CD4-positive, CD25-positive, alpha-beta regulatory T cell (primary cell): ENCODE results near the gene UNC80. TPM values are rescaled to one million over a fixed set of nuclear protein-coding genes. Genes with fewer than 3 reads are reported as not detected.

Source experiments
- ATAC-seq, 2 donors: fragments of 150-1000 bp; cut with Tn5 transposase; one replicate each; pipeline ENCODE4 v1.10.0; 2021; ENCODE audit warnings: low read depth in 2 of 2, moderate number of reproducible peaks in 2 of 2, moderate library complexity in 1 of 2
- DNase-seq, 3 donors: peaks; one replicate each; pipeline versions ENCODE4 v3.0.0 to v3.0.0-alpha.2; 2012 to 2022; ENCODE audit warnings: mixed read lengths in 1 of 3
- H3K27ac ChIP-seq: one replicate; pipeline ENCODE4 v1.7.0; 2013; ENCODE audit warnings: mild to moderate bottlenecking, low read length; ENCODE audit not compliant: insufficient read depth, poor library complexity, severe bottlenecking
- H3K27me3 ChIP-seq: one replicate; pipeline ENCODE4 v1.7.0; 2013; ENCODE audit warnings: low read length; ENCODE audit not compliant: control insufficient read depth, insufficient read depth
- H3K36me3 ChIP-seq: one replicate; pipeline ENCODE4 v1.7.0; 2013; ENCODE audit warnings: mild to moderate bottlenecking, low read length, moderate library complexity; ENCODE audit not compliant: control insufficient read depth, insufficient read depth
- H3K4me1 ChIP-seq: 2 replicates; pipeline ENCODE4 v1.7.0; 2013; ENCODE audit warnings: mild to moderate bottlenecking, low read length; ENCODE audit not compliant: insufficient read depth, control insufficient read depth, poor library complexity, severe bottlenecking
- H3K4me3 ChIP-seq: one replicate; pipeline ENCODE4 v1.7.0; 2013; ENCODE audit warnings: low read depth, mild to moderate bottlenecking, low read length, moderate library complexity
- H3K9me3 ChIP-seq, 2 experiments: 1 replicate in 1 of 2; 2 replicates in 1 of 2; pipeline ENCODE4 v1.7.0; 2013; ENCODE audit warnings: low read length in 2 of 2, mild to moderate bottlenecking in 1 of 2, moderate library complexity in 1 of 2; ENCODE audit not compliant: control insufficient read depth in 2 of 2
- H3K27ac Mint-ChIP-seq, 3 donors: one replicate each; pipeline ENCODE4 v1.8.0; 2020 to 2022; ENCODE audit warnings: mild to moderate bottlenecking in 3 of 3, mixed read lengths in 3 of 3, moderate library complexity in 2 of 3
- H3K27me3 Mint-ChIP-seq: one replicate; pipeline ENCODE4 v1.8.0; 2022; ENCODE audit warnings: mild to moderate bottlenecking, mixed read lengths
- H3K36me3 Mint-ChIP-seq: one replicate; pipeline ENCODE4 v1.8.0; 2020; ENCODE audit warnings: mixed read lengths
- H3K4me1 Mint-ChIP-seq, 4 donors: one replicate each; pipeline ENCODE4 v1.8.0; 2020 to 2022; ENCODE audit warnings: mixed read lengths in 4 of 4, mild to moderate bottlenecking in 1 of 4
- H3K4me3 Mint-ChIP-seq, 4 donors: one replicate each; pipeline ENCODE4 v1.8.0; 2020 to 2022; ENCODE audit warnings: mild to moderate bottlenecking in 4 of 4, mixed read lengths in 4 of 4, moderate library complexity in 3 of 4
- H3K9me3 Mint-ChIP-seq, 7 donors: one replicate each; pipeline ENCODE4 v1.8.0; 2020 to 2022; ENCODE audit warnings: mixed read lengths in 7 of 7, mild to moderate bottlenecking in 3 of 7, moderate library complexity in 2 of 7
- polyA plus RNA-seq, 4 donors: library from polyadenylated mRNA; unstranded; fragments of 300-500 nt; fragmentation: Illumina TruSeq; gene quantifications; one replicate each; pipeline ENCODE4 v1.2.3, GENCODE V29; 2021
- total RNA-seq: library from RNA; stranded (reverse); gene quantifications from one replicate; pipeline ENCODE4 v1.2.3, GENCODE V29; 2022

The UNC80 gene
- total and polyA plus RNA-seq, 5 donors from 2014 or later: not detected

GRCh38 chr2:209993968-209994367, 222.3 kb downstream of the UNC80 start:
- no peak overlapping the region for H3K4me3 ChIP-seq
- no peaks in the 10 kb centered on the region for H3K36me3 ChIP-seq
- peaks cover 0 to 7% (median 0%) of the 10 kb centered on the region in 4 donors for H3K4me1 Mint-ChIP-seq
- H3K9me3 ChIP-seq: no peaks in the 10 kb centered on the region
- ATAC-seq: no peak
- DNase-seq: no peak
- no peaks in the 10 kb centered on the region for H3K4me1 ChIP-seq
- H3K36me3 Mint-ChIP-seq: no peaks in the 10 kb centered on the region
- H3K4me3 Mint-ChIP-seq: no peak overlapping the region
- H3K9me3 Mint-ChIP-seq: no peaks in the 10 kb centered on the region
- peaks cover 34% of the 10 kb centered on the region for H3K27me3 Mint-ChIP-seq
- H3K27me3 ChIP-seq: peaks cover 18% of the 10 kb centered on the region
- no peak overlapping the region for H3K27ac ChIP-seq
- H3K27ac Mint-ChIP-seq: no peak overlapping the region

GRCh38 chr2:209998596-209998995, 227.0 kb downstream of the UNC80 start:
- no peak overlapping the region for H3K27ac ChIP-seq
- ATAC-seq (no peak), DNase-seq (no peak)
- H3K9me3 ChIP-seq: no peaks in the 10 kb centered on the region
- no peak overlapping the region for H3K4me3 ChIP-seq
- peaks cover 12% of the 10 kb centered on the region for H3K4me1 ChIP-seq
- H3K4me1 Mint-ChIP-seq: peaks cover 0 to 30% (median 15%) of the 10 kb centered on the region in 4 donors
- H3K27me3 Mint-ChIP-seq: peaks cover 18% of the 10 kb centered on the region
- no peaks in the 10 kb centered on the region for H3K9me3 Mint-ChIP-seq
- H3K36me3 ChIP-seq: no peaks in the 10 kb centered on the region
- no peak overlapping the region for H3K27ac Mint-ChIP-seq
- H3K4me3 Mint-ChIP-seq: no peak overlapping the region
- peaks cover 1% of the 10 kb centered on the region for H3K27me3 ChIP-seq
- H3K36me3 Mint-ChIP-seq: no peaks in the 10 kb centered on the region

- Histone ChIP-seq H3K27ac (no peak overlapping the region), H3K36me3 (peaks cover 8% of the 10 kb centered on the region), H3K9me3 (no peaks in the 10 kb centered on the region), H3K27me3 (peaks cover 1% of the 10 kb centered on the region), H3K4me3 (no peak overlapping the region), H3K4me1 (peaks cover 32% of the 10 kb centered on the region)
- Mint-ChIP-seq H3K36me3 (no peaks in the 10 kb centered on the region), H3K4me1 (peaks cover 0 to 48% (median 34%) of the 10 kb centered on the region in 4 donors), H3K27me3 (peaks cover 13% of the 10 kb centered on the region), H3K9me3 (no peaks in the 10 kb centered on the region), H3K4me3 (no peak overlapping the region), H3K27ac (peak overlapping the region in 1 of 3 donors; percentile 12)
- DNase-seq (no peak), ATAC-seq (no peak)
Measured at GRCh38 chr2:210000464-210001324, 229.1 kb downstream of the UNC80 start.

GRCh38 chr2:210002158-210003157, 230.8 kb downstream of the UNC80 start, which contains the start of gene RPE:
RPE (plus strand) TSS chr2:210002638; CDS start chr2:210002662, 24 bp downstream.
- H3K4me3 Mint-ChIP-seq: peak within 1 kb of the TSS; percentile 96 to 99 (median 97)
- peaks cover 33% of the 10 kb centered on the region for H3K4me1 ChIP-seq
- H3K36me3 ChIP-seq: peaks cover 11% of the 10 kb centered on the region

GRCh38 chr2:210003359-210003758, 231.7 kb downstream of the UNC80 start:
- H3K4me1 Mint-ChIP-seq: peaks cover 16 to 72% (median 58%) of the 10 kb centered on the region in 4 donors
- no peaks in the 10 kb centered on the region for H3K9me3 Mint-ChIP-seq
- peaks cover 33% of the 10 kb centered on the region for H3K4me1 ChIP-seq
- no peaks in the 10 kb centered on the region for H3K27me3 ChIP-seq
- peaks cover 14% of the 10 kb centered on the region for H3K36me3 Mint-ChIP-seq
- DNase-seq (no peak), ATAC-seq (no peak)
- peak overlapping the region; percentile 93 for H3K4me3 ChIP-seq
- H3K27ac ChIP-seq: peak overlapping the region; percentile 82
- peak overlapping the region; percentile 32 to 98 (median 86) for H3K27ac Mint-ChIP-seq
- H3K4me3 Mint-ChIP-seq: peak overlapping the region; percentile 96 to 99 (median 97)
- H3K36me3 ChIP-seq: peaks cover 16% of the 10 kb centered on the region
- peaks cover 9% of the 10 kb centered on the region for H3K27me3 Mint-ChIP-seq
- no peaks in the 10 kb centered on the region for H3K9me3 ChIP-seq

More at GRCh38 chr2:210002158-210003157, 230.8 kb downstream of the UNC80 start, which contains the start of gene RPE:
- Histone ChIP-seq H3K4me3 (peak within 1 kb of the TSS; percentile 93), H3K27me3 (no peaks in the 10 kb centered on the region), H3K27ac (peak within 1 kb of the TSS; percentile 82), H3K9me3 (no peaks in the 10 kb centered on the region)
- Mint-ChIP-seq H3K27me3 (peaks cover 9% of the 10 kb centered on the region), H3K9me3 (no peaks in the 10 kb centered on the region), H3K4me1 (peaks cover 10 to 65% (median 51%) of the 10 kb centered on the region in 4 donors), H3K36me3 (peaks cover 5% of the 10 kb centered on the region), H3K27ac (peak within 1 kb of the TSS; percentile 86 to 99 (median 98))
- ATAC-seq (peak; percentile 98 to 100), DNase-seq (peak; percentile 95 to 97 (median 96))

- H3K9me3 Mint-ChIP-seq: no peaks in the 10 kb centered on the region
- no peak overlapping the region for H3K27ac ChIP-seq
- no peak overlapping the region for H3K4me3 ChIP-seq
- DNase-seq (no peak), ATAC-seq (no peak)
- no peaks in the 10 kb centered on the region for H3K27me3 ChIP-seq
- peaks cover 9% of the 10 kb centered on the region for H3K27me3 Mint-ChIP-seq
- H3K36me3 Mint-ChIP-seq: peaks cover 15% of the 10 kb centered on the region
- no peak overlapping the region for H3K27ac Mint-ChIP-seq
- H3K4me1 Mint-ChIP-seq: peaks cover 18 to 77% (median 65%) of the 10 kb centered on the region in 4 donors
- H3K9me3 ChIP-seq: no peaks in the 10 kb centered on the region
- peaks cover 27% of the 10 kb centered on the region for H3K36me3 ChIP-seq
- H3K4me3 Mint-ChIP-seq: peak overlapping the region; percentile 53 to 96 (median 72)
- H3K4me1 ChIP-seq: peaks cover 33% of the 10 kb centered on the region
Measured at GRCh38 chr2:210004881-210005280, 233.2 kb downstream of the UNC80 start.

- Histone ChIP-seq H3K9me3 (no peaks in the 10 kb centered on the region), H3K4me3 (no peak overlapping the region), H3K36me3 (peaks cover 45% of the 10 kb centered on the region), H3K4me1 (peaks cover 28% of the 10 kb centered on the region), H3K27me3 (no peaks in the 10 kb centered on the region), H3K27ac (no peak overlapping the region)
- H3K4me3 Mint-ChIP-seq: peak overlapping the region in 2 of 4 donors; percentile 31 to 81
- ATAC-seq (no peak), DNase-seq (no peak)
- H3K9me3 Mint-ChIP-seq: no peaks in the 10 kb centered on the region
- H3K27ac Mint-ChIP-seq: no peak overlapping the region
- H3K36me3 Mint-ChIP-seq: peaks cover 30% of the 10 kb centered on the region
- H3K4me1 Mint-ChIP-seq: peaks cover 21 to 76% (median 70%) of the 10 kb centered on the region in 4 donors
- H3K27me3 Mint-ChIP-seq: no peaks in the 10 kb centered on the region
Measured at GRCh38 chr2:210007895-210008294, 236.3 kb downstream of the UNC80 start.
